Aorta (tissue), 5 donors: ENCODE data around the gene SP110. TPM values are rescaled to one million over a fixed set of nuclear protein-coding genes. Genes with fewer than 3 reads are reported as not detected.

Source experiments
- ATAC-seq: fragments of 200-7000 bp; cut with Tn5 transposase; one replicate; pipeline ENCODE4 v1.9.1; 2022; ENCODE audit warnings: moderate library complexity; ENCODE audit not compliant: low FRiP score
- DNase-seq, 2 donors: peaks; one replicate each; pipeline ENCODE4 v3.0.0-alpha.2; 2020
- H3K27ac ChIP-seq, 2 donors: one replicate each; pipeline ENCODE4 v1.5.1; 2013; ENCODE audit warnings: low read length in 2 of 2, mild to moderate bottlenecking in 2 of 2, moderate library complexity in 2 of 2, control low read depth in 1 of 2, inconsistent platforms in 1 of 2, low read depth in 1 of 2
- H3K27me3 ChIP-seq, 2 donors: one replicate each; pipeline ENCODE4 v1.6.1; 2013; ENCODE audit warnings: control low read depth in 1 of 2, low read length in 1 of 2, mild to moderate bottlenecking in 1 of 2, moderate library complexity in 1 of 2; ENCODE audit not compliant: insufficient read depth in 2 of 2, control insufficient read depth in 1 of 2
- H3K36me3 ChIP-seq, 2 donors: one replicate each; pipeline ENCODE4 v1.6.1; 2013; ENCODE audit warnings: control low read depth in 1 of 2, low read length in 1 of 2, mild to moderate bottlenecking in 1 of 2; ENCODE audit not compliant: insufficient read depth in 2 of 2, control insufficient read depth in 1 of 2
- H3K4me1 ChIP-seq, 2 donors: one replicate each; pipeline ENCODE4 v1.6.1; 2013; ENCODE audit warnings: low read length in 2 of 2, control low read depth in 1 of 2, mild to moderate bottlenecking in 1 of 2, moderate library complexity in 1 of 2; ENCODE audit not compliant: insufficient read depth in 2 of 2, control insufficient read depth in 1 of 2
- H3K4me3 ChIP-seq, 2 donors: one replicate each; pipeline ENCODE4 v1.5.1; 2013; ENCODE audit warnings: low read length in 2 of 2, control low read depth in 1 of 2, mild to moderate bottlenecking in 1 of 2
- H3K9me3 ChIP-seq: one replicate; pipeline ENCODE4 v1.6.1; 2013; ENCODE audit warnings: mild to moderate bottlenecking, low read length; ENCODE audit not compliant: control insufficient read depth
- WGBS, 2 donors: extraction: QIAGEN DNeasy Blood & Tissue Kit; methylation state at CpG; one replicate each; pipeline ENCODE4 v1.1.7; 2013; 5-methylcytosine and 5-hydroxymethylcytosine counted together
- intact Hi-C, 2 donors: fragments of 100-400 bp; cut with DNase I; formaldehyde crosslinking; loops; one replicate each; pipeline versions ENCODE4 v1.14.2 to v1.15.0; 2022
- polyA plus RNA-seq, 2 donors: library from polyadenylated mRNA; stranded (reverse); fragments of 200-250 nt; gene quantifications; one replicate each; pipeline ENCODE4 v1.2.3, GENCODE V29; 2013
- total RNA-seq, 2 donors: library from RNA; stranded (reverse); fragmentation: NEBNext Ultra II Directional; extraction: Animal tissue kit (Norgen Biotek cat#: 25700); gene quantifications; one replicate each; pipeline ENCODE4 v1.2.1, GENCODE V29; 2021
- donor health status: healthy with polysubstance abuse.
- donor health status: Bipolar disorder and iron deficiency.
- donor health status: DM: no; HTN: no; CAD: no.
- donor health status: DM: no; HTN: no; CAD: no.
- donor health status: DM: yes; HTN: yes; CAD: no.

Gene SP110
- total and polyA plus RNA-seq, 4 donors: 10.5 to 46.1 (median 20.7) TPM

DNA sequence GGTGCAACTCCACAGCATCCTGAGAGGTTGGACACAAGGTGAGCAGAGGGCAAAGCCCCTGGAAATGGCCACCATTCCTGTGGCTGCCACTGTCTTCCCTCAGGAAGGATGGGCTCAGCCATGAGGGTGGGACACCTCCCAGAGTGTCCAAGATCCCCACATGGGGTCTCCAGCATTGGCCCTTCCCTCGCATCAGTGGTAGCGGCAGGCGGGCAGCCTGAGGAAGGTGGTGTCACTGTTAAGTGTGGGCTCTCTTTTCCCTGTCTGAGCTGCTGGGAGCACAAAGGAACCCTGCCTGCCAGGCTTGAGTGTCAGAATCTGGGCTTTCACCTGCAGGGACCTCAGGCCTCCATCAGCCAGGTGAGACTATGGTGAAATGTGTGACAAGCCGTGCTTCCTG, 47.6 kb downstream of the SP110 start:
- ATAC-seq: no peak
- DNase-seq: no peak
- Histone ChIP-seq H3K4me1 (no peaks in the 10 kb centered on the region), H3K4me3 (no peak overlapping the region), H3K27me3 (no peaks in the 10 kb centered on the region), H3K9me3 (no peaks in the 10 kb centered on the region), H3K27ac (no peak overlapping the region), H3K36me3 (peaks cover 2 to 10% of the 10 kb centered on the region in 2 donors)
- WGBS, 2 donors: 97 to 99% methylated on average over 4 of the region's 4 CpGs
- intact Hi-C loops: no loop called here

GRCh38 chr2:230170532-230170931, 49.3 kb downstream of the SP110 start:
- Histone ChIP-seq H3K4me3 (no peak overlapping the region), H3K27me3 (no peaks in the 10 kb centered on the region), H3K4me1 (no peaks in the 10 kb centered on the region), H3K27ac (no peak overlapping the region), H3K9me3 (no peaks in the 10 kb centered on the region), H3K36me3 (peaks cover 0 to 6% of the 10 kb centered on the region in 2 donors)
- ATAC-seq (no peak), DNase-seq (no peak)
- intact Hi-C loops: no loop called here
- WGBS, 2 donors: 80% methylated on average over 9 of the region's 9 CpGs

GRCh38 chr2:230166557-230167170, 53.1 kb downstream of the SP110 start:
- H3K27ac ChIP-seq: no peak overlapping the region
- H3K9me3 ChIP-seq: no peaks in the 10 kb centered on the region
- 88 to 90% methylated on average over 2 of the region's 2 CpGs for WGBS, 2 donors
- no peaks in the 10 kb centered on the region for H3K36me3 ChIP-seq
- H3K4me1 ChIP-seq: no peaks in the 10 kb centered on the region
- no peak overlapping the region for H3K4me3 ChIP-seq
- ATAC-seq: no peak
- DNase-seq: no peak
- no peaks in the 10 kb centered on the region for H3K27me3 ChIP-seq
- intact Hi-C loops: no loop called here

GRCh38 chr2:230164139-230164538, 55.6 kb downstream of the SP110 start:
- H3K36me3 ChIP-seq: no peaks in the 10 kb centered on the region
- H3K4me3 ChIP-seq: no peak overlapping the region
- intact Hi-C loops: loop anchor here in 1 of 2 donors (5.0 kb wide), 1 partner anchor 382 kb away; no protein-coding TSS in a partner anchor
- no peaks in the 10 kb centered on the region for H3K4me1 ChIP-seq
- WGBS, 2 donors: 93 to 100% methylated on average over 1 of the region's 1 CpG
- H3K27me3 ChIP-seq: no peaks in the 10 kb centered on the region
- no peak overlapping the region for H3K27ac ChIP-seq
- no peaks in the 10 kb centered on the region for H3K9me3 ChIP-seq
- ATAC-seq: no peak
- no peak for DNase-seq

DNA sequence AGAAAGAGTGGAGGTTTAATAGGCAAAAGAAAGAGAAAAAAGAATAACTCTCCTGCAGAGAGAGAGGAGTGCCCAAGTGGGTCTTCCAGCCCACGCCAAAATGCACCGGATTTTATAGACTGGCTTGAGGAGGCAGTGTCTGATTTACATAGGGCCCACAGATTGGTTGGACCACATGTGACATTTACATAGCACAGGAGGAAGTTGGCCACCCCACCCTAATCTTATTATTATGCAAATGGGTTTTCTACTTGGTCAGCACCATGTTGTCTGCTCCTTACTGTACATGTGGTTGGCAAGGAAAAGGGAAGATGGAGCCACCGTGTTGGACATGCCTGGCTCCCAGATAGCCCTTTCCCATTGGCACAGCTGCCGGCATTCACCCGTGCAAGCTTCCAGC, 56.8 kb downstream of the SP110 start:
- DNase-seq: no peak
- H3K27ac ChIP-seq: no peak overlapping the region
- no peaks in the 10 kb centered on the region for H3K4me1 ChIP-seq
- no peak overlapping the region for H3K4me3 ChIP-seq
- no peaks in the 10 kb centered on the region for H3K36me3 ChIP-seq
- 35 to 37% methylated on average over 5 of the region's 5 CpGs for WGBS, 2 donors
- no peaks in the 10 kb centered on the region for H3K27me3 ChIP-seq
- H3K9me3 ChIP-seq: no peaks in the 10 kb centered on the region
- ATAC-seq: no peak
- intact Hi-C loops: loop anchor here in 1 of 2 donors (5.0 kb wide), 1 partner anchor 381 kb away; no protein-coding TSS in a partner anchor

GRCh38 chr2:230161184-230161583, 58.6 kb downstream of the SP110 start:
- 90 to 91% methylated on average over 6 of the region's 6 CpGs for WGBS, 2 donors
- Histone ChIP-seq H3K4me1 (no peaks in the 10 kb centered on the region), H3K4me3 (no peak overlapping the region), H3K36me3 (no peaks in the 10 kb centered on the region), H3K9me3 (no peaks in the 10 kb centered on the region), H3K27me3 (no peaks in the 10 kb centered on the region), H3K27ac (no peak overlapping the region)
- intact Hi-C loops: loop anchor here in 1 of 2 donors (2.0 to 5.0 kb wide), 2 partner anchors 152 to 379 kb away; no protein-coding TSS in a partner anchor
- no peak for ATAC-seq
- DNase-seq: no peak

DNA sequence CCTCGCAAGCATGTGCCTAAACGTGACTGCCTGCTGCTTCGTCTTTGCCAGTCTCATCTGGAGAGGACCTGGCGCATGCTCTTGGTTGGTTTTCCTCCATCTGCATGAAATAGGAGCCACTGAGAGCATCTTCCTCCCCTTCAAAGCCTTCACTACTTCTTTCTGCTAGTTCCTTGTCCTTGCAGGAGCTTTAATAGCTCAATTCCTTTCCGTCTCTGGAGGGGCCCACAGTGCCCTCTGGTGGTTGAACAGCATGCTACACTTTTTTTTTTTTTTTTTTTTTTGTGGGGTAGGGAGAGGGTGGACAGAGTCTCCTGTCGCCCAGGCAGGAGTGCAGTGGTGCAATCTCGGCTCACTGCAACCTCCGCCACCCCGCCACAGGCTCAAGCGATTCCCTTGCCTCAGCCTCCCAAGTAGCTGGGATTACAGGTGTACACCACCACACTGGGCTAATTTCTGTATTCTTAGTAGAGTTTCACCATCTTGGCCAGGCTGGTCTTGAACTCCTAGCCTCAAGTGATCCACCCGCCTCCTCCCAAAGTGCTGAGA, 59.6 kb downstream of the SP110 start:
- H3K9me3 ChIP-seq: no peaks in the 10 kb centered on the region
- H3K4me3 ChIP-seq: no peak overlapping the region
- intact Hi-C loops: loop anchor here in 1 of 2 donors (2.0 to 5.0 kb wide), 2 partner anchors 151 to 378 kb away; no protein-coding TSS in a partner anchor
- 48 to 57% methylated on average over 11 of the region's 11 CpGs for WGBS, 2 donors
- H3K36me3 ChIP-seq: no peaks in the 10 kb centered on the region
- H3K4me1 ChIP-seq: no peaks in the 10 kb centered on the region
- DNase-seq: peak in 1 of 2 donors; percentile 59
- peak; percentile 73 for ATAC-seq
- no peaks in the 10 kb centered on the region for H3K27me3 ChIP-seq
- no peak overlapping the region for H3K27ac ChIP-seq

DNA sequence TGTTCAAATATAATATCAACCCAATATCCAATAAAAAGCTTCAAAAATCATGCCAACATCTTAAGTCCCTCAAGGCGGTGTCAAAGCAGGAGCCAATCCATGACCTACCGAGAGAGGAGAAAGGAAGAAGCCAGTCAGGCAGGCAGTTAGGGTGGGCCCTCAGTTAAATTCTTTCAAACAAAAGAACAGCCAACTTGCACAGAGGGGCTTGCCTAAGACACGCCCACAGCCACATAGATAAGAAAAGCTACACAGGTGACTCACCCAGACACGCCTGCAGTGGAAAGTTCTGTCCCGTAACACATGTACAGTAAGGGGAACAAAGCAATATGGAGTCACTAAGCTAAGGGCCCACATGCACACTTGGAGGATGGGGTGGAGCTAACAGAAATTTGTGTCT, 61.3 kb downstream of the SP110 start:
- H3K4me3 ChIP-seq: no peak overlapping the region
- WGBS, 2 donors: 92 to 93% methylated on average over 5 of the region's 5 CpGs
- no peaks in the 10 kb centered on the region for H3K9me3 ChIP-seq
- no peaks in the 10 kb centered on the region for H3K36me3 ChIP-seq
- no peak overlapping the region for H3K27ac ChIP-seq
- no peak for ATAC-seq
- no peaks in the 10 kb centered on the region for H3K27me3 ChIP-seq
- intact Hi-C loops: no loop called here
- H3K4me1 ChIP-seq: no peaks in the 10 kb centered on the region
- DNase-seq: no peak
